GM19438 (cell line): Measurements from ENCODE around the gene SDR42E1.
"Not testable (repeated sequence)": the region's sequence is repeated elsewhere in the genome, so short reads cannot be mapped to it uniquely, and the experiment has no call there.

Experiments used
- ATAC-seq: cut with Tn5 transposase; IDR thresholded peaks from one replicate; pipeline ENCODE4 v1.9.1; 2021; ENCODE audit warnings: low read depth; ENCODE audit not compliant: unreplicated experiment

The SDR42E1 gene

DNA sequence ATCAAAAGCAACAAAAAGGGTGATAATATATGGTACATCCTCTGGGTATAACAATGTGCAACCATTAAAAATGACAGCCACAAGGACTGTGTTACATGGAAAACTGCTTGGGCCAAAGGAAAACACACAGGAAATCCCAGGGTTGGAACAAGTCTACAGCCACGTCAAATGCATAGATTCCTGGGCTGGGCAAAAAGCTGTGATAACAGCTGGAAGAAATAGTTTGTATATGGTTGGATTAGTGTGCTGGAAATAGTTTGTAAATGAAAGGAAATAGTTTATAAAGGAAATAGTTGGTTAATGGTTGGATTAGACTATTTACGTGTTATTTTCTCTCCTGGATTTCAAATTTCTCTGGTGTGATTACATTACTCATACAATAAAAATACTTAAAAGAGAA is 26.4 kb upstream of the SDR42E1 start:
- no peak for ATAC-seq

DNA sequence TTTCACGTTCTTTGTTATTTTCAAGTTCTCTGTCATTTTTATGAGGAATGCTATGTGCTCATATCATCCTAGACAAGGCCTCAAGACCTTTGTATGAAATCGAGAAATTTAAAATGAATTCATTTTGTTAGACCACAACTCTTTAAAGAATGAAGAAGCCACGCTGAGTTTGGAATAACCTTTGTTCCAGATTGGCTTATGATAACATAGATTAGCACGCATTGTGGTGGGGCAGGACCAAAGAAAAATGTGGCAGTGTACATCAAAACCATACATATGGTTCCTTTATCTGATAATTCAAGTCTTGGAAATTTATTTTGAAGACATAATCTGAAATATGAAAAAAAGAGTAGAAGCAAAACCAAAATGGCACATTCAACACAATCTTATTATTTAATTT is 26.0 kb upstream of the SDR42E1 start:
- ATAC-seq = no peak

DNA sequence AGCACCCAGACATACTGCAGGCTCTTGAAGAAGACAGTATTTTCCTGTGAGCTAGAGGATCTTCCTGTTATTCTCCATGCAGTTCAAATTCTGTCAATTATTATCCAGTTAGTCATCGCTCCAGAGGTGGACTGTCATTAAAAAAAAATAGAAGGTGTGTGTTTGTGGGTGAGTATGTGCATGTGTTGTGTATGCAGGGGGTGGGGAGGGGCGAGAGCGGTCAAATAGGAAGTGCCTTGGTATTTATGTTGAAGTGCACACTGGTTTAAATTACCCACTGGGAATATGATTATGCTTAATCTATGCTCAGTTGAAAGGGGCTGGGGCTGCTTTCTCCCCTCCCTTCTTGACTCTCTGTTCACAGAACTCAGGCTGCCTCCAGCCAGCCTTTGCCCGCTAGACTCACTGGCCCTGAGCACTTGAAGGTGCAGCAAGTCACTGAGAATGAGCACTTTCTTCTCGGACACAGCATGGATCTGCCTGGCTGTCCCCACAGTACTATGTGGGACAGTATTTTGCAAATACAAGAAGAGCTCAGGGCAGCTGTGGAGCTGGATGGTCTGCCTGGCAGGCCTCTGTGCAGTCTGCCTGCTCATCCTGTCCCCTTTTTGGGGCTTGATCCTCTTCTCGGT is 23.8 kb upstream of the SDR42E1 start, which contains the start of gene HSD17B2:
HSD17B2 (plus strand) TSS at position 273 of the 632 bp plus-strand sequence; CDS start at position 445, 172 bp downstream.
- no peak for ATAC-seq

DNA sequence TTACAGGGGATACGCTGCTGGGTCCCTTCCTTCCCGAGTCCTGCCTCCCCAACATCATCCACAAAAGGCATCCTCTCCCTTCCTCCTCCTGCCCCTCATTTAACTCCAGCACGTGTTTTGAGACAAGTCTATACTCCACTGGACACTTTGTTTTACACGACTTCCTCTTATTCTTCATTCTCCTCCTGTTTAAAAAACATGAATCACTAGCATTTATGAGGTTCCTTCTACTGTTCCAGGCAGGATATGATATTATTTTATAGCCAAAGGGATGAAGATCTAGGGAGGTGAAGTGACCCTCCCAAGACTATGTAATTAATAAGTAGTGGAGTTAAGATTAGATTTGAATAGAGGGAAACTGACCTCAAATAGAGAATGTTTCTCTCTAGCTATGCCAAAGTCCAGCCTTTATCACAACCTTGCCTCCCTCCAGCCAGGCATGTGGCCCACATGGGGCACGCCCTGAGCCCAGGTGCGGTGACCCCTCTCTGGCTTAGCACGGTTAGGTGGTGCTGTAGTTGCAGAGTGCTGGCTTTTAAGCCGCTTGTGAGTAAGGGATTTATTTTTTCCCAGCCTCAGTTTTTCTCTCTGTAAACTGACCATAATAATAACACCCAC is 22.5 kb upstream of the SDR42E1 start:
- no peak for ATAC-seq

DNA sequence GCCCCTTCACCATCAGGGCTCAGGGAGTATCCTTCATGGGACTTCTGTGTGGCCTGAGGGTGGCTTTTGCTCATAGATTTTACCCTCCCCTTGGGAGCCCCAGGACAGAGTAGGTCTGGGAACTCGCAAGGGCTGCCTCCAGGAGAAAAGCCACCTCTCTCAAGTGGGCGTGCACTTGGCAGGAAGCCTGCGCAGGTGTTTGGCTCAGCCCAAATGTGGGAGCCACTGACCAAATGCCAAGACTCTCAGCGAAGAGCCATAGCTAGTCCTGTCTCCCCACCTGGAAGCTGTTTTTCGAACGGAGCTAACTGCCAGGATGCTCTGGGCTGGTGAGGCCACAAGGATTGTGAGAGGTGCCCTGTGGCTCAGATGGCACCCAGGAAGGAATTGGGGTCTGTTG is 21.7 kb upstream of the SDR42E1 start:
- no peak for ATAC-seq

DNA sequence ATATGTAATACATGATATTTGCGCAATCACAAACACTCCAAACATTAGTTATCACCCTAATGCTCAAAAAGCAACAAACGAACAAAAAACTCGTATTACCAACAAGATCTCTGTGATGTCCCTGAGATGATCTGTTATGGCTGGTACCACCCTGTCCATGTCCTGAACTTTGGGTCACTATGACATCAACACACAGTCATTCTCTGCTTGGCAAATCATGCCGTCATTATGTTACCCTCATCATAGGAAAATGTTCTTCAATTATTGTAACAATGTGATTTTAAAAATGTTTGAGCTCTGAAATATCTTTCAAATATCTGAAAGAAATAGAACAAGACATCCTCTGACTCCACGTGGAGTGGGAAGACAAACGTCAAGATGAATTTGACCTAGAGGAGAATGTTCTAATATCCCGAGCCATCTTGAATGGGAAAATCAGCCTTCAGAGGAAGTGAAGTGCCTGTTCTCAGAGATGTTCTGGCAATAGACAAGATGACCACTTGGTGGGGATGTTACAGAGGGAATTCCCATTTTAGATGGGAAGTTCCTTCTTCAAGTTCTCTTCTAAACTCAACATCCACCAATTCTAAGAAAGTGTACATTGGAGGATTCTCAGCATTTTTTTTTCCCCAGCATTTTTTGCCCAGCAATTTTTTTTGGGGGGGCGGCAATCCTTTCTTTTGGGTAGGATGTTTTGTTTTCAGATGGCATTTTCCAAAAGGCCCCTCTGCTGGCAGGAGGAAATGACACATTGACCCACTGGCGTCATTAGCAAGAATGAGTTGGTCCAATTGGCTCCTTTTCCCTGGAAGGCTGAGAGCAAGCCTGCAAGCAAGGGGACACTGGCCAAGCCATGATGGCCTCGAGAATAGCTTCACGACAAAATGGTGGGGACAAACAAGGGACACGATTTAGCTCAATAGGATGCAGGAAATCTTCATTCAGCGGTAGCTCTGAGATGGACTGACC is 20.1 kb upstream of the SDR42E1 start:
- ATAC-seq = no peak

DNA sequence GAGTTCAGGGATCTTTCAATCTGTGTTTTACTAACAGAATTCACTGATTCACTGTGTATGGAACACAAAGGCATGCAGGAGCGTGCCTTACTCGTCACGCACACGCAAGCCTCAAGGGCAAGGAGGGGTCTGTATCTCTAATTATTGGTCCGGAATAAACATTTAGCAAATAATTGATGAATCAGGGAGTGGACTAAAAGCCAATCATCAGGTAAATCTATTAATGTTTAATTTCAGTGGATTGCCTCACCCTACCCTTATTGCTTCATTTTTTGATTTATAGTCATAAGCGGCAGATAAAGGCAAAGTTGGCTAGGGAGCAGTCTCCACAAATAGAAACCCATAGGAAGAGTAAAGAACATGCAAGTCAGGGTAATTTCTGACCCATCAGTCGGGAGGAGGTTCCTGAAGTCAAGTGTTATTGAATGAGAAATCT is 16.4 kb upstream of the SDR42E1 start:
- no peak for ATAC-seq

DNA sequence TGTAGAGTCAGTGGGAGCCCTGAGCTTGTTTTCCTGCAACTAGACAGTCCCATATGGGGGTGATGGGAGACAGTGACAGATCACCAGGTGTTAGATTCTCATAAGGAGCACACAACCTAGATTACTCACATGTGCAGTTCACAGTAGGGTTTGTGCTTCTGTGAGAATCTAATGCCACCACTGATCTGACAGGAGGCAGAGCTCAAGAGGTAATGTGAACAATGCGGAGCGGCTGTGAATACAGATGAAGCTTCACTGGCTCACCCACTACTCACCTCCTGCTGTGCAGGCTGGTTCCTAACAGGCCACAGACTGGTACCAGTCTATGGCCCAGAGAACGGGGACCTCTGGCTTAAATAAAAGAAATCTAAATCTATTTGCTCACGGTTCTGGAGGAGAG is 13.6 kb upstream of the SDR42E1 start:
- no peak for ATAC-seq

DNA sequence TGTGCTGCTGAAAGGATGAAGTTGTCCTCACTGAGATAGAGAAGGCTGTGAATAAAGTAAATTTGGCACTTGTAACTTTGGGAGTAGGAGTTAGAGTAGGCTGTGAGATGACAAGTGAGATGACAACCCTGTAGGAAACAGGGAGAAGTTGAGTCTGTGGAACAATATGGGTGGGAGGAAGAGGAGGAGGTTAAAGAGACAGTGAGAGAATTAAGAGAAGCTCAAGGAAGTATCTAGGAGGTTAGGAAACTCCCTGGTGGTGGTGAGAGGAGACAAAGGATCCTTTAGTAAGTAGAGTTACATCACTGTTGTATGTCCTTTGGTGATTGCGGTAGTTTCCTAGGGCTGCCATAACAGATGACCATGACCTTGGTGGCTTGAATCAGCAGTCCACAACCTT is 13.0 kb upstream of the SDR42E1 start:
- no peak for ATAC-seq

DNA sequence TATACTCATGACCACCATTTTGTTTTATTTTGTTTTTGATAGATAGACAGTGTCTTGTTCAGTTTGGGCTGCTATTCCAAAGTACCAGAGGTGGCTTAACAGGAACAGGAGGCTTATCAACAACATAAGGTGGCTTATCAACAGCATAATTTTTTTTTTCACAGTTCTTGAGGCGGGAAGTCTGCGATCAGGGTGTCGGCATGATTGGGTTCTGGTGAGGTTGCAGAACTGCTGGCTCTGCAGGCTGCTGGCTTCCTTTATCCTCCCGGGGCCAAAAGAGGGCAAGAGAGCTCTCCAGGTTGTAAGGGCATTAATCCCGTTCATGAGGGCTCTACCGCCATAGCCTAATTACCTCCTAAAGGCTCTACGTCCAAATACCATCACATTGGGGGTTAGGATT is 11.9 kb upstream of the SDR42E1 start:
- ATAC-seq = no peak

DNA sequence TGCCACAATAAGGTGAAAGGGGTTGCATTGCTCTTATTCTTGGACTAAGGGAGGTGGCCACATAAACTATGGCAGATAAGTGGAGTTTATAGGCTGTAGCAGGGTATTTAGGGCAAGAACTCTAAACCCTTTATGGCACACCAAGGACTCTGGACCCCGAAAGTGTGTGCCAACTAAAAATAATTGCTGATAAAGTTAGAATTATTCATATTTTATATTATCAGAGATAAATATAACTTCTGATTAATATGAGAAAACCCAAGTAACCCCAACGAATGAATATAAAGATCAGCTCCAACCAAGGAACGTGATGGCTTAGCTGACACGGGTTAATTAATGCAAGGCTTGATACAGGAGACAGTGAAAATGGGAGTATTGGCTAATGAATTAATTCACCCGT is 8.8 kb upstream of the SDR42E1 start:
- no peak for ATAC-seq

DNA sequence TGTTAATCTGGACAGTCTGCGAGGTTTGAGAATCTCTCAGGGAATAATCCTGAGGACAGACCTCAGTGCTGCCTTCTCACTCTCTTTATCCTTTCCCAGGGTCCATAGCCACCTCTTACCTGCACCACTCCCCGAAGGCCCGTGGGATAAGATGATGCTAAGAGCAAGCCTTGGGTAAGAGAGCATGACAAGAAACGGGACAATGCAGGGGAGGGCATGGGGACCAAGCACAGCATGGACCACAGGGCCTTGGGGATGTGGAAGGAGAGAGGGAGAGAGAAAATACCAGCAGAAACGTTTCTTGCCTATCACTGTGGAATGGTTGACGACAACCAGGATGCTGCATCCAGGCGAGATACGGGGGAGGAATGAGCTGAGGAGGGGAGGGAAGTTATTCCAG is 8.3 kb upstream of the SDR42E1 start:
- no peak for ATAC-seq

DNA sequence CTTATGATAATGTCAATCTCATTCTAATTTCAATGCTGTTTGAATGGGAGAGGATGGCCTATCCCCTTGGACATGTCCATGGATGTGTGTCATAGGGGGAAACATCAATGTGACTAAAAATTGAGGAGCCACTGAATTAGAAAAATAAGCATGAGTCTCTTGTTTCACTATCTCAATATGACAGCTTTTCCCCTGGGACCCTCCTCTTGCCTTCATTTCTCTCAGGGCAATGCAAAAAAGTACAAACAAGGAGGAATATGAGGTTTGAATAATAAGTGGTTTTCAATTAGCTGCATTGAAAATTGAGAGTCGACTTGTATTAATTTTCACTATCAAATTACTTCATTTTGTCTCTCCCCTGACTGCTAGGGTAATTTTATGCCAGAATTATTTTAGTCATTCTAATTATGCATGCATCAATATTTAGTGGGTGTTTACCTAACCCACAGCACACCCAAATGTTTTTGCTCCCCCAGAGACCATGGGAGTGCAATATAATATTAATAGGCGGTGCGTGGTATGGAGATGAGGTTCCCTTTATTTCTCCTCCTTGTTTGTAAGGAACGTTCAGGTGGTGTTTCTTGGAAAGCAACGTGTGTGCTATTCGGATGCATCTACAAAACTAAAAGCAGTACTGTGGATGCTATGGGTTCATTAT is 6.8 kb upstream of the SDR42E1 start:
- ATAC-seq = no peak

DNA sequence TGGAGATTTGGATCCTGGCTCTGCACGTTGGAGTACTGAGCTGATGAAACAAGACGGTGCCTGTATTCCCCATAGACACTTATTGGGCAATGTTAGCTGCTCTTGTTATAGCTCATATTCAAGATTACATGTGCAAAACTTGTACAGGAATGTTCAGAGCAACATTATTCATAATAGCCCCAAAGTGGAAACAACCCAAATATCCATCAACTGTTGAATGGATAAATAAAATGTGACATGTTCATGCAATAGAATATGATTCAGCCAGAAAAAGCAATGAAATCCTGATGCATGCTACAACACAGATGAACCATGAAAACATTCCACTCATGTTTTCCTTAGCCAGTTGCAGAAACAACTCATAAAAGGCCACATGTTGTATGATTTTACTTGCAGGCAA is 5.7 kb upstream of the SDR42E1 start:
- no peak for ATAC-seq

DNA sequence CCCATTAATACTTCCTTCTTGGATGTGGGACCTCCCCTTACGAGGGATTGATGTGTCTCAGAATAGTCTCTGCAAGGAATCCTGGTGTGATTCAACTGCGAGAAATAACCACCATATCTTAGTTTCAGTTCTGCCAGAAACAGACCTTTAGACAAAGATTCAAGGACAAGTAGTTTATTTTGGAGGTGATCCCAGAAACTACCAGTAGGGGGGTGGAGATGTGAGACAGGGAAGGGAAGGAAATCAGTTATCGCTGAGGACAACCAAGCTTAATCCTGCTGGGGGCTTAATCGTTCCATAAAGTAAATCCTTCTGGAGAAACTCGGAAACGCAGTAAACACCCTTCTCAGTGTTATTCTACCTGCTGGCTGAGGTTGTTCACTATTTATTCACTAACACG is 5.0 kb upstream of the SDR42E1 start:
- no peak for ATAC-seq

DNA sequence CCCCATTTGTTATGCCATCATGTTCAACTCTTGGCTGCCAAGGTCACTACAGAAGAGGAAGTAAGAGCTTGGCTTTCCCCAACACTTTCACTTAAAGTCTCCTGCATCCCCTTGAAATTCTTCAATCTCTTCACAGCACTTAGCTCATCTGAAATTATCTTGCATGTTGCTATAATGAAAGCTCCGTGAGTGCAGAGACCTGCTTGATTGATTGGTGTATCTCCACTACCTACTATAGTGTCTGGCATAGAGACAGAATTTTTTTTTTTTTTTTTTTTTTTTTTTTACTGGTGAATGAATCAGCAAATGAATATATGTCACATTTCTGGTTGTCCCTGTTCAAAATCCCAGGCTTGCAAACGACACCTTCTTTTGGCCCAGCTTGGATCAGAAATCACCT is 1.9 kb upstream of the SDR42E1 start:
- ATAC-seq = no peak

DNA sequence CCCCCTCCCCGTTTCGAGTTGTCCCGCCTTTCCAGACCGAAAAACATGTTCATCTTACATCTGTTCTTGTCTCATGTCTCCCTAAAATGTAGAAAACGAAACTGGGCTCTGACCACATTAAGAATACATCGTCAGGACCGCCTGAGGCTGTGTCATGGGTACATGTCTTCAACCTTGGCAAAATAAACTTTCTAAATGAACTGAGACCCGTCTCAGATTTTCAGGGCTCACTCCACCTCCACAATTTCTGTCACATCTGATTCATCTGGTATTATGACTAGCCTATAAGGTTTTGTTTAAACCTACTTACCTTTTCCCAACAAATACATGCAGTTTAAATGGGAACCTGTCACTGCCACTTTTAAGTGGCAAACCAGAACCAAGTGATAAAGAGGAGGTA is 621 bp downstream of the SDR42E1 start:
- no peak for ATAC-seq

DNA sequence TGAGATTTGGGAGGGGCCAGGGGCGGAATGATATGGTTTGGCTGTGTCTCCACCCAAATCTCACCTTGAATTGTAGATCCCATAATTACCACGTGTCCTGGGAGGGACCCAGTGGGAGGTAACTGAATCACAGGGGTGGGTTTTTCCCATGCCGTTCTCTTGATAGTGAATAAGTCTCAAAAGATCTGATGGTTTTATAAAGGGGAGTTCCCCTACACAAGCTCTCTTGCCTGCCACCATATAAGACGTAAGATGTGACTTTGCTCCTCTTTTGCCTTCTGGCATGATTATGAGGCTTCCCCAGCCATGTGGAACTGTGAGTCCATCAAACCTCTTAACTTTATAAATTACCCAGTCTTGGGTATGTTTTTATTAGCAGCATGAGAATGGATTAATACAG is 1.5 kb downstream of the SDR42E1 start:
- ATAC-seq = not testable (repeated sequence)

DNA sequence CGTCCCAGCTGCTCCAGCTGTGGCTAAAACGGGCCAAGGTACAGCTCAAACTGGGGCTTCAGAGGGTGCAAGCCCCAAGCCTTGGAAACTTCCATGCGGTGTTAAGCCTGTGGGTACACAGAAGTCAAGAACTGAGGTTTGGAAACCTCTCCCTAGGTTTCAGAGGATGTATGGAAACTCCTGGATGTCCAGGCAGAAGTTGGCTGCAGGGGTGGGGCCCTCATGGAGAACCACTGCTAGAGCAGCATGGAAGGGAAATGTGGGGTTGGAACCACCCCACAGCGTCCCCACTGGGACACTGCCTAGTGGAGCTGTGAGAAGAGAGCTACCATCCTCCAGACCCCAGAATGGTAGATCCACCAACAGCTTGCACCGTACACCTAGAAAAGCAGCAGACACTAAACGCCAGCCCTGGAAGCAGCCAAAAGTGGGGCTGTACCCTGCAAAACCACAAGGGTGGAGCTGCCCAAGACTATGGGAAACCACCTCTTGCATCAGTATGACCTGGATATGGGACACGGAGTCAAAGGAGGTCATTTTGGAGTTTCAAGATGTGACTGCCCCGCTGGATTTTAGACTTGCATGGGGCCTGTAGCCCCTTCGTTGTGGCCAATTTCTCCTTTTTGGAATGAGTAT is 2.2 kb downstream of the SDR42E1 start:
- no peak for ATAC-seq

DNA sequence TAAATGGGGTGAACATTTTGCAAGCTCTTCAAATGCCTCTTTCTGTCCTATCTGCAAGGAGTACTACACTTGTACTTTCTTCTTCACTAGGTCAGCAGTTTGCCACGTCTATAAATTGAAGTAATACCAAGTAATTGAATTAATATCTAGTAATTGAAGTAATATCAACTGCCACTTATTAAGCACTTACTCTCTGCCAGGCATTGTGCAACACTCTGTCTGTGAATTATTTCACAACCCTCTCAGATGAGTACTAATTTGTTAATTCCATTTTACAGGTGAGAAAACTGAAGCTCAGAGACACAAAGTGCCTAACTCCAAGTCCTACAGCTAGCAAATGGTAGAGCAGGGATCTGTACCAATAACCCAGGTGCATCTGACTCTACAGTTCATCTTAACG is 4.1 kb downstream of the SDR42E1 start:
- no peak for ATAC-seq
